CD4-positive, alpha-beta T cell treated with Interferon gamma for 1 hour (primary cell): ENCODE measurements around the gene MAPT.
A peak's percentile ranks its signal among the peaks of the same experiment; 100 is the strongest.
"Not testable (repeated sequence)": the region's sequence is repeated elsewhere in the genome, so short reads cannot be mapped to it uniquely, and the experiment has no call there.

ENCODE experiments used
- DNase-seq: peaks from one replicate; pipeline ENCODE4 v3.0.0-alpha.2; 2020

The MAPT gene

DNA sequence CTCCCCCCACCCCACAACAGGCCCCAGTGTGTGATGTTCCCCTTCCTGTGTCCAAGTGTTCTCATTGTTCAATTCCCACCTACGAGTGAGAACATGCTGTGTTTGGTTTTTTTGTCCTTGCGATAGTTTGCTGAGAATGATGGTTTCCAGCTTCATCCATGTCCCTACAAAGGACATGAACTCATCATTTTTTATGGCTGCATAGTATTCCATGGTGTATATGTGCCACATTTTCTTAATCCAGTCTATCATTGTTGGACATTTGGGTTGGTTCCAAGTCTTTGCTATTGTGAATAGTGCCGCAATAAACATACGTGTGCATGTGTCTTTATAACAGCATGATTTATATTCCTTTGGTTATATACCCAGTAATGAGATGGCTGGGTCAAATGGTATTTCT is 62.4 kb downstream of the MAPT start:
- not testable (repeated sequence) for DNase-seq

GRCh38 chr17:45958307-45958706 is 64.0 kb downstream of the MAPT start:
- DNase-seq = no peak

- no peak for DNase-seq
Observed at GRCh38 chr17:45958994-45959665, 64.8 kb downstream of the MAPT start.

DNA sequence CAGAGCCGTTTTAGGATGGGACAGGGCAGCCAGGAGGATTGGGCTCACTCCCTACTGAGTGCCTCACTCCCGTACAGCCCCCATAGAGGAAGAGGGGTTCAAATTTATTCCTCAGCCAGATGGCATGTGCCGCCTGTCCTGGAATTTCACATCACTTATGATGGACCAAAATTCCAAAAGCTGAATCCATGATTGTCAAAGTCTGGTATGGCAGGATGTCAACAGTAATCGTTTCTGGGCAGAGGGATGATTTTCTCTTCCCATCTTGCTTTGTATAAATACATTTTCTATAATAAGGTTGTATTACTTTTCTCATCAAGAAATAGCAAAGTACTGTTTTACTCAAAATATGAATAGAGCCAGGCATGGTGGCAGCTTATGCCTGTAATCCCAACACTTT is 66.0 kb downstream of the MAPT start:
- no peak for DNase-seq

GRCh38 chr17:45961206-45961605 is 66.9 kb downstream of the MAPT start:
- DNase-seq = no peak

DNA sequence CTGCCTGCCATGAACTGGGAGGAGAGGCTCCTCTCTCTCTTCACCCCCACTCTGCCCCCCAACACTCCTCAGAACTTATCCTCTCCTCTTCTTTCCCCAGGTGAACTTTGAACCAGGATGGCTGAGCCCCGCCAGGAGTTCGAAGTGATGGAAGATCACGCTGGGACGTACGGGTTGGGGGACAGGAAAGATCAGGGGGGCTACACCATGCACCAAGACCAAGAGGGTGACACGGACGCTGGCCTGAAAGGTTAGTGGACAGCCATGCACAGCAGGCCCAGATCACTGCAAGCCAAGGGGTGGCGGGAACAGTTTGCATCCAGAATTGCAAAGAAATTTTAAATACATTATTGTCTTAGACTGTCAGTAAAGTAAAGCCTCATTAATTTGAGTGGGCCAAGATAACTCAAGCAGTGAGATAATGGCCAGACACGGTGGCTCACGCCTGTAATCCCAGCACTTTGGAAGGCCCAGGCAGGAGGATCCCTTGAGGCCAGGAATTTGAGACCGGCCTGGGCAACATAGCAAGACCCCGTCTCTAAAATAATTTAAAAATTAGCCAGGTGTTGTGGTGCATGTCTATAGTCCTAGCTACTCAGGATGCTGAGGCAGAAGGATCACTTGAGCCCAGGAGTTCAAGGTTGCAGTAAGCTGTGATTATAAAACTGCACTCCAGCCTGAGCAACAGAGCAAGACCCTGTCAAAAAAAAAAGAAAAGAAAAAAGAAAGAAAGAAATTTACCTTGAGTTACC is 68.0 kb downstream of the MAPT start:
- DNase-seq = no peak

GRCh38 chr17:45963283-45963682 is 68.9 kb downstream of the MAPT start:
- no peak for DNase-seq

- DNase-seq = no peak
Observed at GRCh38 chr17:45963889-45964288, 69.5 kb downstream of the MAPT start.

DNA sequence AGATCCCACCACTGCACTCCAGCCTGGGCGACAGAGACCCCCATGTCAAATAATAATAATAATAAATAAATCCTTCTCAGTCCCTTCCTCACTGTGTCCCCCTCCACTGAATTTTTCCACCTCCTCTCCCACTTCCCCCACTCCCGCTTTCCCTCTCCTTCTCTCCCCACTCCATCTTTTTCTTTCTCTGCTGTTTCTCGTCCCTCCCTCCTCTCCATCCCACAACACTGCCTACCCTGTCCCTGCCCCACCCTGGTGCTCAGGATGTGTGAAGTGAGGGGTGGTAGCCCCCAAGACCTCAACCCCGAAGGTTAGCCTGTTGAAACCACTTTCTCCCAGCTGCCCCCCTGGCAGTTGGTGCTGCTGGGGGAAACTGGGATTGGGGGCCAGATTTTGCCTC is 70.3 kb downstream of the MAPT start:
- DNase-seq = no peak

- DNase-seq = no peak
Observed at GRCh38 chr17:45965812-45966211, 71.5 kb downstream of the MAPT start.

GRCh38 chr17:45966606-45967280 is 72.4 kb downstream of the MAPT start:
- no peak for DNase-seq

GRCh38 chr17:45967378-45967777 is 73.0 kb downstream of the MAPT start:
- DNase-seq = no peak

DNA sequence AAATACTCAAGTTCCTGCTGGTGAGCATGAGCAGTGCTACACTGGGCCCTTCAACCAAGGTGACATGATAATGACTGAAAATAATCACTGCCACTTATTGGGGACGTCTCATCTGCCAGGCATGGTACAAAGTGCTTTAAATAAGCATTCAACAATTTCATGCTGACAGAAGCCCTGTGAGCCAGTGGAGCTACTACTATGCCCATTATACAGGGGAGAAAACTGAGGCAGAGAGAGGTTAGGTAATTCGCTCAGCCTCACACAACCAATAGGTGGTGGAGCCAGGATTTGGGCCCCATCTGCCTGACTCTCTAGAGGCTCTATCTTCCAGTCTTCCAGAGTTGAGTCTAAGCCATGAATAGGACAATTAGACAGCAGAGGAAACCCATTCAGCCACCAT is 74.4 kb downstream of the MAPT start:
- no peak for DNase-seq

GRCh38 chr17:45969726-45970125 is 75.4 kb downstream of the MAPT start:
- no peak for DNase-seq

GRCh38 chr17:45970659-45971058 is 76.3 kb downstream of the MAPT start:
- no peak for DNase-seq

DNA sequence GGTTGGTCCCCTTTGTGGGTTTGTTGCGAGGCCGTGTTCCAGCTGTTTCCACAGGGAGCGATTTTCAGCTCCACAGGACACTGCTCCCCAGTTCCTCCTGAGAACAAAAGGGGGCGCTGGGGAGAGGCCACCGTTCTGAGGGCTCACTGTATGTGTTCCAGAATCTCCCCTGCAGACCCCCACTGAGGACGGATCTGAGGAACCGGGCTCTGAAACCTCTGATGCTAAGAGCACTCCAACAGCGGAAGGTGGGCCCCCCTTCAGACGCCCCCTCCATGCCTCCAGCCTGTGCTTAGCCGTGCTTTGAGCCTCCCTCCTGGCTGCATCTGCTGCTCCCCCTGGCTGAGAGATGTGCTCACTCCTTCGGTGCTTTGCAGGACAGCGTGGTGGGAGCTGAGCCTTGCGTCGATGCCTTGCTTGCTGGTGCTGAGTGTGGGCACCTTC is 77.4 kb downstream of the MAPT start:
- no peak for DNase-seq

DNA sequence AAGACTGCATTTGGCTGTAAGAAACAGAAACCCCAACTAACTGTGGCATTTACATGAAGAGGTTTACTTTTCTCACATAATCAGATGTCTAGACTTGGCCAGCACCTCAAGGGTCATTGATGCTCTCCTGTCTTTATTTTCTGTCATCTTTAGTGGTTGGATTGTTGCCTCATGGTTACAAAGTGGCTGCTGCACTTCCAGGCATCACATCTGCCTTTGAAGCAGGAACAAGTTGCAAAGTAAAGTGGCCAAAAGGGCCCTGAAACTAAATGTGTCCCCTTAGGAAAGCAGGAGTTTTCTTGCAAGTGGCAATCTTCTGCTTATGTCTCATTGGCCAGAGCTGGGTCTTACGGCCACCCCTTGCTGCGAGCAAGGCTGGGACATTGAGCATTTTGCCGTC is 78.2 kb downstream of the MAPT start:
- DNase-seq = no peak

GRCh38 chr17:45973099-45973780 is 78.9 kb downstream of the MAPT start:
- DNase-seq = no peak

DNA sequence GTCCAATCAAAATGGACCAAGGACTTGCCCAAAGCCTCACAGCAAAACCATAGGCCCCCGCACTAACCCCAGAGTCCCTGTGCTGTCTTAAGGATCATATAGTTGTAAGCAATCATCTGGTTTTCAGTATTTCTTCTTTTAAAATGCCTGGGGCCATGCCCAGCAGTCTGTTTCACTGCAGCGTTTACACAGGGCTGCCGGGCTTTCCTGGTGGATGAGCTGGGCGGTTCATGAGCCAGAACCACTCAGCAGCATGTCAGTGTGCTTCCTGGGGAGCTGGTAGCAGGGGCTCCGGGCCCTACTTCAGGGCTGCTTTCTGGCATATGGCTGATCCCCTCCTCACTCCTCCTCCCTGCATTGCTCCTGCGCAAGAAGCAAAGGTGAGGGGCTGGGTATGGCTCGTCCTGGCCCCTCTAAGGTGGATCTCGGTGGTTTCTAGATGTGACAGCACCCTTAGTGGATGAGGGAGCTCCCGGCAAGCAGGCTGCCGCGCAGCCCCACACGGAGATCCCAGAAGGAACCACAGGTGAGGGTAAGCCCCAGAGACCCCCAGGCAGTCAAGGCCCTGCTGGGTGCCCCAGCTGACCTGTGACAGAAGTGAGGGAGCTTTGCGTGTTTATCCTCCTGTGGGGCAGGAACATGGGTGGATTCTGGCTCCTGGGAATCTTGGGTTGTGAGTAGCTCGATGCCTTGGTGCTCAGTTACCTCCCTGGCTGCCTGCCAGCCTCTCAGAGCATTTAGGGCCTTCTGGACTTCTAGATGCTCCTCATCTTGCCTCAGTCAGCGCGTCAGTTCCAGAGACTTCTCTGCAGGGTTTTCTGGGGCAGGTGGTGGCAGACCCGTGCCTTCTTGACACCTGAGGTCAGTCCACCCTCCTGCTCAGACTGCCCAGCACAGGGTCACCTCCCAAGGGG is 79.8 kb downstream of the MAPT start:
- no peak for DNase-seq

- peak; percentile 28 for DNase-seq
Observed at GRCh38 chr17:45974916-45975630, 80.7 kb downstream of the MAPT start.

DNA sequence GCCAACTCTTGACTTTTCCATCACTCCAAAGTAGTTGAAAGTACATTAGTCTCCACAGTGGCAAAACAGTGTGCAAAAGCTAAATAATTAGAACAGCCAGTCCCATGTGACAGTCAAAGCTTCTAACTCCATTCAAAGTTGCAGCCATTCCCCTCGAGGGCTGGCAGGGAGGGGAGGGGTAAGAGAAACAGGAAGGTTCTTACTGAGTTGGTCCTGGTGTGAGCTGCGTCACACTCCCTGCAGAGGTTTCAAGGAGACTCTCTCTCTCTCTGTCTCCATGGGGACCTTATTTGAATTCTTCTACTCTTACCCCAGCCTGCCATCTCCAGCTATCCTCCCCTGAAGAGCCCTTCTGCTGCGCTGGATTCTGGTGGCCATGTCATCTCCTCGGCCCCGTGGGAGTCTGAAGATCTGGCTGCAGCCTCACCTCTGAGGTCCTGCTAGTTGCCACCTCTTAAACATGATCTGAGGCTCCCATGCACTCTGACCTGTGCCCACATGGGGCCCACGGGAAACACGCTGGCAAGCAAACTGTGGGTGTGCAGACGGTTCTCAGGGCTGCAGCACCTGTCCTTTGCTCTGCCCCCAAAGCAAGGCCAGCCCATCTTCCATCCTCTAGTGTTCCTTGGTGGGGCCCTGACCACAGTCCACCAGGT is 81.4 kb downstream of the MAPT start:
- no peak for DNase-seq
